Endothelial cell of umbilical vein (primary cell): ENCODE data around the gene TSPAN33. TPM values are rescaled to one million over a fixed set of nuclear protein-coding genes. Genes with fewer than 3 reads are reported as not detected.
"Not testable (repeated sequence)": the region's sequence is repeated elsewhere in the genome, so short reads cannot be mapped to it uniquely, and the experiment has no call there.

Source experiments
- BruUV-seq: library from RNA; stranded (reverse); fragments of 400-500 nt; replicated peaks from 2 replicates; lab custom pipeline; 2021; lab: Mats Ljungman, UMichigan
- CTCF ChIA-PET: fragments of 300-600, 350-600 bp; sonication (Branson Sonifier 250); formaldehyde crosslinking; loops from one replicate; lab custom pipeline; 2021; ENCODE audit warnings: antibody characterized with exemption, inconsistent platforms; lab: Charles Lee
- POLR2A ChIA-PET: fragments of 300-600, 350-600 bp; sonication (Branson Sonifier 250); formaldehyde crosslinking; loops from one replicate; lab custom pipeline; 2021; ENCODE audit warnings: antibody characterized with exemption, inconsistent platforms; lab: Charles Lee
- DNase-seq: peaks from one replicate; pipeline ENCODE4 v3.0.0-alpha.2; 2011; ENCODE audit warnings: low read depth, low spot score
- FAIRE-seq: peaks from 2 replicates; lab custom pipeline; 2011; peaks lifted over from hg19 to GRCh38; lab: Jason Lieb, UNC
- H2AFZ ChIP-seq: 2 replicates; pipeline ENCODE4 v1.6.0; 2012; ENCODE audit warnings: low read depth, low read length, control low read depth, inconsistent platforms
- H3K27ac ChIP-seq: 2 replicates; pipeline ENCODE4 v1.5.1; 2011; ENCODE audit warnings: low read depth, mild to moderate bottlenecking, control low read depth, low read length, moderate library complexity; ENCODE audit not compliant: insufficient read depth
- H3K27me3 ChIP-seq, 2 experiments: 2 replicates each; pipeline versions ENCODE4 v1.6.0 to v1.6.1; 2011; ENCODE audit warnings: low read length in 2 of 2, mixed read lengths in 1 of 2; ENCODE audit not compliant: control insufficient read depth in 2 of 2, insufficient read depth in 2 of 2
- H3K36me3 ChIP-seq, 2 experiments: 2 replicates in 1 of 2; 3 replicates in 1 of 2; pipeline ENCODE4 v1.5.1; 2011; ENCODE audit warnings: low read length in 2 of 2, mild to moderate bottlenecking in 1 of 2, moderate library complexity in 1 of 2; ENCODE audit not compliant: control insufficient read depth in 2 of 2, insufficient read depth in 2 of 2; ENCODE audit errors: extremely low read depth in 1 of 2
- H3K4me1 ChIP-seq: 3 replicates; pipeline ENCODE4 v1.5.1; 2011; ENCODE audit warnings: mild to moderate bottlenecking, low read length; ENCODE audit not compliant: control insufficient read depth, insufficient read depth; ENCODE audit errors: extremely low read depth
- H3K4me2 ChIP-seq: 2 replicates; pipeline ENCODE4 v1.6.1; 2011; ENCODE audit warnings: low read length, control low read depth, mixed read lengths; ENCODE audit not compliant: insufficient read depth
- H3K4me3 ChIP-seq, 3 experiments: fragments of 200-600 bp in 1 of 3; sonication (generic), shearing (Covaris generic) in 1 of 3; replicated peaks in 1 of 3; 2 replicates each; pipeline ENCODE4 v1.5.1; 2011 to 2016; ENCODE audit warnings: control low read depth in 3 of 3, low read length in 3 of 3, mild to moderate bottlenecking in 2 of 3, inconsistent platforms in 1 of 3, low read depth in 1 of 3, moderate library complexity in 1 of 3; ENCODE audit not compliant: insufficient read depth in 1 of 3
- H3K79me2 ChIP-seq: 2 replicates; pipeline ENCODE4 v1.6.0; 2012; ENCODE audit warnings: low read length, inconsistent platforms; ENCODE audit not compliant: control insufficient read depth, insufficient read depth
- H3K9ac ChIP-seq: replicated peaks from 2 replicates; pipeline ENCODE3; 2011; ENCODE audit warnings: low read length, control low read depth; ENCODE audit not compliant: insufficient read depth; ENCODE audit errors: extremely low read depth
- H3K9me1 ChIP-seq: replicated peaks from 3 replicates; pipeline ENCODE4 v1.6.0; 2011; ENCODE audit warnings: mild to moderate bottlenecking, low read length; ENCODE audit not compliant: control insufficient read depth, insufficient read depth; ENCODE audit errors: extremely low read depth
- H3K9me3 ChIP-seq: replicated peaks from 2 replicates; pipeline ENCODE4 v1.5.1; 2012; ENCODE audit warnings: low read length, inconsistent platforms; ENCODE audit not compliant: control insufficient read depth, insufficient read depth
- H4K20me1 ChIP-seq: replicated peaks from 2 replicates; pipeline ENCODE3; 2011; ENCODE audit warnings: mild to moderate bottlenecking, low read length; ENCODE audit not compliant: control insufficient read depth, insufficient read depth; ENCODE audit errors: extremely low read depth
- CTCF ChIP-seq, 2 donors: IDR thresholded peaks; 1 replicate in 1 of 2; 2 replicates in 1 of 2; pipeline ENCODE4 v1.5.1; 2011; ENCODE audit warnings: low read length in 2 of 2, mild to moderate bottlenecking in 2 of 2, moderate library complexity in 2 of 2, control low read depth in 1 of 2, inconsistent platforms in 1 of 2, low read depth in 1 of 2; ENCODE audit not compliant: insufficient read depth in 1 of 2; ENCODE audit errors: extremely low read depth in 1 of 2
- EZH2 ChIP-seq: IDR thresholded peaks from 2 replicates; pipeline ENCODE4 v1.6.1; 2012; ENCODE audit warnings: borderline replicate concordance, low read depth, mild to moderate bottlenecking, moderate library complexity, low read length, inconsistent platforms; ENCODE audit not compliant: severe bottlenecking
- FOS ChIP-seq: IDR thresholded peaks from 2 replicates; pipeline ENCODE4 v1.6.1; 2011; ENCODE audit warnings: mild to moderate bottlenecking, low read length, moderate library complexity, borderline replicate concordance; ENCODE audit not compliant: insufficient read depth
- GATA2 ChIP-seq: IDR thresholded peaks from 2 replicates; pipeline ENCODE4 v1.7.0; 2011; ENCODE audit warnings: low read depth, mild to moderate bottlenecking, moderate library complexity, mixed read lengths, low read length; ENCODE audit not compliant: insufficient read length, insufficient read depth
- JUN ChIP-seq: IDR thresholded peaks from 2 replicates; pipeline ENCODE4 v1.6.1; 2011; ENCODE audit warnings: borderline replicate concordance, low read depth; ENCODE audit not compliant: insufficient read length, insufficient read depth
- MAX ChIP-seq: IDR thresholded peaks from 2 replicates; pipeline ENCODE4 v1.6.1; 2011; ENCODE audit not compliant: insufficient read depth, insufficient read length
- MYC ChIP-seq: IDR thresholded peaks from one replicate; pipeline ENCODE4 v1.6.1; 2011; ENCODE audit warnings: mild to moderate bottlenecking, low read depth, low read length
- POLR2A ChIP-seq: IDR thresholded peaks from 2 replicates; pipeline ENCODE4 v1.6.1; 2012; ENCODE audit warnings: low read depth, mild to moderate bottlenecking, control low read depth, low read length
- POLR2AphosphoS5 ChIP-seq: IDR thresholded peaks from 2 replicates; pipeline ENCODE4 v1.6.1; 2012; ENCODE audit warnings: low read depth, mild to moderate bottlenecking, control low read depth, low read length, moderate library complexity; ENCODE audit not compliant: insufficient read depth
- dilution Hi-C: fragments of 300-500 bp; cut with MboI; formaldehyde crosslinking; loops from one replicate; pipeline ENCODE4 v1.15.0; 2019; ENCODE audit warnings: low sequenced_read_pairs; ENCODE audit not compliant: extremely low pct_ligation_motif_present
- intact Hi-C: fragments of 100-400 bp; cut with micrococcal nuclease; formaldehyde crosslinking; loops from one replicate; pipeline ENCODE4 v1.10.0; 2022
- polyA plus RNA-seq, 4 experiments: library from polyadenylated mRNA; depleted of rRNA in 3 of 4; stranded (reverse) in 3 of 4; unstranded in 1 of 4; fragments of >200 nt; gene quantifications; 2 replicates each; pipeline versions ENCODE4 v1.2.1 to v1.2.3, GENCODE V29; 2011 to 2012; ENCODE audit warnings: missing spikeins in 1 of 4
- total RNA-seq: library from RNA; stranded (reverse); gene quantifications from 2 replicates; pipeline ENCODE4 v1.2.3, GENCODE V29; 2021

The TSPAN33 gene
- total and polyA plus RNA-seq, 2 donors (not counting 3 experiments of a cell fraction or from before 2014, with no cell fraction given) = 0.21 TPM; not detected in 1

- Histone ChIP-seq H3K4me2 (no peak overlapping the region), H3K27me3 (peaks cover 16 to 19% of the 10 kb centered on the region in 2 experiments), H3K79me2 (no peaks in the 10 kb centered on the region), H3K27ac (no peak overlapping the region), H2AFZ (no peak overlapping the region), H3K9ac (no peak overlapping the region), H3K9me3 (no peaks in the 10 kb centered on the region), H3K4me3 (no peak overlapping the region), H3K4me1 (peaks cover 6% of the 10 kb centered on the region), H3K9me1 (no peaks in the 10 kb centered on the region), H3K36me3 (no peaks in the 10 kb centered on the region), H4K20me1 (no peaks in the 10 kb centered on the region)
- ChIA-PET POLR2A (no interaction called here), CTCF (no interaction called here)
- BruUV-seq = no TSS peak
- dilution Hi-C loops (no loop called here), intact Hi-C loops (no loop called here)
- no peak for TF ChIP-seq MYC
- no peak for TF ChIP-seq POLR2AphosphoS5
- no peak for TF ChIP-seq CTCF (IDR thresholded peaks at IDR 0.05; ENCODE audit: extremely low read depth in 1 of 2, insufficient read depth in 1 of 2, low read depth in 1 of 2, low read length in 2 of 2)
- TF ChIP-seq GATA2 = no peak
- TF ChIP-seq JUN = no peak
- no peak for TF ChIP-seq FOS
- TF ChIP-seq POLR2A = no peak
- TF ChIP-seq EZH2 = no peak
- TF ChIP-seq MAX = no peak
- DNase-seq = no peak
- no peak for FAIRE-seq
Observed at GRCh38 chr7:129170441-129171021, 26.0 kb downstream of the TSPAN33 start.

GRCh38 chr7:129173861-129174260 is 29.4 kb downstream of the TSPAN33 start:
- intact Hi-C loops, POLR2A ChIA-PET, H2AFZ ChIP-seq, H3K36me3 ChIP-seq, dilution Hi-C loops, H3K4me1 ChIP-seq, H3K27ac ChIP-seq, H3K4me2 ChIP-seq, FAIRE-seq, H3K9me3 ChIP-seq, H3K9me1 ChIP-seq, H3K4me3 ChIP-seq, BruUV-seq, DNase-seq, H3K79me2 ChIP-seq, H3K9ac ChIP-seq, H4K20me1 ChIP-seq: not testable (repeated sequence)
- peaks cover 7 to 12% of the 10 kb centered on the region in 2 experiments for H3K27me3 ChIP-seq
- CTCF ChIA-PET = interaction anchor here (2.7 kb wide), 1 partner anchor 10 kb away, joined by 29 read pairs; no protein-coding TSS in a partner anchor
